Type B pancreatic cell (in vitro differentiated cells): ENCODE data around the gene RIOK3. TPM values are rescaled to one million over a fixed set of nuclear protein-coding genes. Genes with fewer than 3 reads are reported as not detected.

Experiments used
- DNase-seq: peaks from one replicate; pipeline ENCODE4 v3.0.0; 2021; ENCODE audit warnings: mixed read lengths; ENCODE audit not compliant: unreplicated experiment; ENCODE audit errors: extremely low spot score
- H3K27ac Mint-ChIP-seq: 2 replicates; pipeline ENCODE4 v1.8.0; 2021; ENCODE audit warnings: mild to moderate bottlenecking, mixed read lengths
- H3K27me3 Mint-ChIP-seq: 2 replicates; pipeline ENCODE4 v1.8.0; 2021; ENCODE audit warnings: mixed read lengths
- H3K36me3 Mint-ChIP-seq: 2 replicates; pipeline ENCODE4 v1.8.0; 2021; ENCODE audit warnings: mixed read lengths
- H3K4me1 Mint-ChIP-seq: one replicate; pipeline ENCODE4 v1.8.0; 2021; ENCODE audit warnings: mixed read lengths; ENCODE audit not compliant: unreplicated experiment
- H3K4me3 Mint-ChIP-seq: 2 replicates; pipeline ENCODE4 v1.8.0; 2021; ENCODE audit warnings: mild to moderate bottlenecking, mixed read lengths
- H3K9me3 Mint-ChIP-seq: 2 replicates; pipeline ENCODE4 v1.8.0; 2021; ENCODE audit warnings: mixed read lengths
- CTCF ChIP-seq: fragments of 200-600 bp; sonication (generic); conservative IDR thresholded peaks from 2 replicates; pipeline ENCODE4 v1.5.0; 2021; ENCODE audit warnings: antibody characterized with exemption, mild to moderate bottlenecking
- total RNA-seq: library from RNA; stranded (reverse); gene quantifications from 2 replicates; pipeline ENCODE4 v1.2.1, GENCODE V29; 2021; ENCODE audit warnings: low replicate concordance

Gene RIOK3
- total RNA-seq, 1 donor from 2014 or later: 46.7 TPM

DNA sequence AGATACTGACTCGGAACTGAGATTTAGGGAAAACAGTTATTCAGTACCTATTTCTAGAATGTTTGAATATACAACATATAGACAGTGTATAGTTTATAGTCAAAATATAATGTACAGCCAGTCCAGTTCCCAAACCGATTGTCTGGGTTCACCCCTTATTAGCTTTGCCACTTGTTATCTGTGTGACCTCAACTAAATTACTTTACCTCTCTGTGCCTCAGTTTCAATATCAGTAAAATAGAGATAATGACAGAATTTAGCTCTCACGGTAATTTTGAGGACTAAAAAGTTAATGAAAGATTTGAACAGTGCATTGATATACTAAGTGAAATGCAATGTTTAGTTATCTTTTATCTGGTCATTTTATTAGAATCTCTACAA lies 750 bp upstream of the RIOK3 start:
- TF ChIP-seq CTCF: no peak
- H3K4me1 Mint-ChIP-seq: peaks cover 22% of the 10 kb centered on the region
- peak overlapping the region; percentile 99 for H3K4me3 Mint-ChIP-seq
- H3K27ac Mint-ChIP-seq: peak overlapping the region; percentile 93
- peaks cover 5% of the 10 kb centered on the region for H3K36me3 Mint-ChIP-seq
- DNase-seq: no peak
- no peaks in the 10 kb centered on the region for H3K9me3 Mint-ChIP-seq
- peaks cover 4% of the 10 kb centered on the region for H3K27me3 Mint-ChIP-seq

DNA sequence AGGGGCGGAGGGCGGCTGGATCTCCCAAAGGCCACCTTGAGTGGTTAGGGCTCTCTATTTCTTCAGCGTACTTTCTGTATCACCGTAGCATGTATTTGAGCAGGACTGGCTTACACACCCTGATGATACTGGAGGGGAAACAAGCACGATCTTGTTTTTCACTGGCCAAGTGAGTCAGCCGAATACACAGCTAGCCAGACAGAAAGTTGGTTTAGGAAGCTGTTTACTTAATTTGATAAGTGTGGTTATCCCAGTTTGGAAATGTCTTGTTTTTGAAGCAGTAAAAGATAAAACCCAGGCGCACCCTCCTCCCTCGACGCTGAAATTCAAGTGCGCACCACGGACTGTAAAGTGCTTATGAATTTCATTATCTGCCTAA lies 582 bp downstream of the RIOK3 start:
- H3K4me3 Mint-ChIP-seq: peak overlapping the region; percentile 99
- no peak for DNase-seq
- no peak for TF ChIP-seq CTCF
- peaks cover 5% of the 10 kb centered on the region for H3K36me3 Mint-ChIP-seq
- no peaks in the 10 kb centered on the region for H3K9me3 Mint-ChIP-seq
- H3K27ac Mint-ChIP-seq: peak overlapping the region; percentile 93
- H3K4me1 Mint-ChIP-seq: peaks cover 36% of the 10 kb centered on the region
- no peaks in the 10 kb centered on the region for H3K27me3 Mint-ChIP-seq

GRCh38 chr18:23456835-23457234 lies 3.7 kb downstream of the RIOK3 start:
- no peak overlapping the region for H3K27ac Mint-ChIP-seq
- H3K27me3 Mint-ChIP-seq: no peaks in the 10 kb centered on the region
- TF ChIP-seq CTCF: no peak
- H3K4me1 Mint-ChIP-seq: peaks cover 49% of the 10 kb centered on the region
- peaks cover 11% of the 10 kb centered on the region for H3K36me3 Mint-ChIP-seq
- no peak for DNase-seq
- no peaks in the 10 kb centered on the region for H3K9me3 Mint-ChIP-seq
- no peak overlapping the region for H3K4me3 Mint-ChIP-seq

DNA sequence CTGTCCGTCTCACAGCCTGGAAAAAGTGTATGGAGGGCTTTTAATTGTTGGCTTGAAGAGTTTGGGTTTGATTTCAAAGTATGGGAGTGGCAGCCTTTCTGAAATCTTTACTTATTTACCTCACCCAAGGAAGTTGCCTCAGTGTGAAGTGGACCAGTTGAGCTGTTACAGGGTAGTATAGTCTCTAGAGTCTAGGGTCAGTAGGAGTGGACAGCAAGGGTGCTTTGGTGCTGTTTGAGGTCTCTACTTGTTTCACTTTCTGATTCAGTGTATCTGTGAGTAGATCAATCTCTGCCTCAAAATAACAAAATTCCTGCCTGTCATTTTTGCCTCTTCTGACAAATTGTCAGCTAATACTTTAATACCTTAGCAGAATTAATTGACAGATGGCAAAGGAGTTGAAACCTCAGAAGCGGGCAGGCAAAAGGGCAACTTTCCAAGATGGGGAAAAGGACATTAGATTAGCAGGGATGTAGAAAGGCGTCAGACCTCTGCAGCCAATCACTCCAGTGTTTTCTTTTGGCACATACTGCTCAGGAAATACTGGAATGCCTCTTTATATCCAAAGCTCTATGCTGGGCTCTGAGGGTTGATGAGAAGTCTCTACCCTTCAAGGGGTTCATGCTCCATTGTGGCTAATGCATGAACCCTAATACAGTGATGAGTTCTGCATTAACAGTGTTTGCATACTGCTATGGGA lies 5.9 kb downstream of the RIOK3 start:
- H3K4me1 Mint-ChIP-seq: peaks cover 41% of the 10 kb centered on the region
- peak overlapping the region; percentile 42 for H3K27ac Mint-ChIP-seq
- TF ChIP-seq CTCF: no peak
- DNase-seq: no peak
- H3K27me3 Mint-ChIP-seq: no peaks in the 10 kb centered on the region
- H3K36me3 Mint-ChIP-seq: peaks cover 26% of the 10 kb centered on the region
- peak overlapping the region; percentile 15 for H3K4me3 Mint-ChIP-seq
- H3K9me3 Mint-ChIP-seq: no peaks in the 10 kb centered on the region

- DNase-seq: no peak
- Mint-ChIP-seq H3K36me3 (peaks cover 27% of the 10 kb centered on the region), H3K27ac (no peak overlapping the region), H3K4me3 (no peak overlapping the region), H3K9me3 (no peaks in the 10 kb centered on the region), H3K4me1 (peaks cover 36% of the 10 kb centered on the region), H3K27me3 (no peaks in the 10 kb centered on the region)
- TF ChIP-seq CTCF: no peak
Measured at GRCh38 chr18:23459530-23459921, 6.4 kb downstream of the RIOK3 start.
